Measurements from ENCODE around the gene PCK2.

PCK2 gene

GRCh38 chr14:24064856-24065255 lies 29.3 kb upstream of the PCK2 start:
- no peak for TF ChIP-seq CTCF (conservative IDR thresholded peaks at IDR 0.05; ENCODE audit: low read length)
- no peak for TF ChIP-seq EZH2phosphoT487 (IDR thresholded peaks at IDR 0.05; ENCODE audit: borderline replicate concordance)
- Histone ChIP-seq H3K36me3 (ENCODE audit: insufficient read depth, low read length) (no peaks in the 10 kb centered on the region), H3F3A (ENCODE audit: low read depth) (no peaks in the 10 kb centered on the region), H3K4me3 (ENCODE audit: low read length, poor library complexity, severe bottlenecking) (no peak overlapping the region), H3K4me2 (ENCODE audit: low read depth, low read length, poor library complexity, severe bottlenecking) (no peak overlapping the region), H3K27me3 (ENCODE audit: insufficient read depth, low read length, poor library complexity, severe bottlenecking) (no peaks in the 10 kb centered on the region), H3K9ac (ENCODE audit: low read depth, low read length, poor library complexity, severe bottlenecking) (no peak overlapping the region), H3K9me2 (replicated peaks; ENCODE audit: low read depth, low read length) (no peaks in the 10 kb centered on the region), H3K79me2 (ENCODE audit: insufficient read depth, low read length) (no peaks in the 10 kb centered on the region), H4K20me1 (ENCODE audit: insufficient read depth, low read length, poor library complexity, severe bottlenecking) (no peaks in the 10 kb centered on the region), H3K9me3 (ENCODE audit: insufficient read depth, low read depth, low read length) (no peaks in the 10 kb centered on the region), H2AFZ (ENCODE audit: low read length) (no peak overlapping the region), H3K4me1 (ENCODE audit: insufficient read depth, low read length, poor library complexity, severe bottlenecking) (no peaks in the 10 kb centered on the region)

GRCh38 chr14:24065408-24065807 lies 28.7 kb upstream of the PCK2 start:
- Histone ChIP-seq H3F3A (ENCODE audit: low read depth) (no peaks in the 10 kb centered on the region), H3K4me1 (ENCODE audit: insufficient read depth, low read length, poor library complexity, severe bottlenecking) (no peaks in the 10 kb centered on the region), H3K4me2 (ENCODE audit: low read depth, low read length, poor library complexity, severe bottlenecking) (no peak overlapping the region), H3K9me3 (ENCODE audit: insufficient read depth, low read depth, low read length) (no peaks in the 10 kb centered on the region), H3K9ac (ENCODE audit: low read depth, low read length, poor library complexity, severe bottlenecking) (no peak overlapping the region), H3K79me2 (ENCODE audit: insufficient read depth, low read length) (no peaks in the 10 kb centered on the region), H4K20me1 (ENCODE audit: insufficient read depth, low read length, poor library complexity, severe bottlenecking) (no peaks in the 10 kb centered on the region), H3K4me3 (ENCODE audit: low read length, poor library complexity, severe bottlenecking) (no peak overlapping the region), H3K9me2 (replicated peaks; ENCODE audit: low read depth, low read length) (no peaks in the 10 kb centered on the region), H2AFZ (ENCODE audit: low read length) (no peak overlapping the region), H3K27me3 (ENCODE audit: insufficient read depth, low read length, poor library complexity, severe bottlenecking) (no peaks in the 10 kb centered on the region), H3K36me3 (ENCODE audit: insufficient read depth, low read length) (no peaks in the 10 kb centered on the region)
- no peak for TF ChIP-seq EZH2phosphoT487 (IDR thresholded peaks at IDR 0.05; ENCODE audit: borderline replicate concordance)
- TF ChIP-seq CTCF (conservative IDR thresholded peaks at IDR 0.05; ENCODE audit: low read length) = no peak

DNA sequence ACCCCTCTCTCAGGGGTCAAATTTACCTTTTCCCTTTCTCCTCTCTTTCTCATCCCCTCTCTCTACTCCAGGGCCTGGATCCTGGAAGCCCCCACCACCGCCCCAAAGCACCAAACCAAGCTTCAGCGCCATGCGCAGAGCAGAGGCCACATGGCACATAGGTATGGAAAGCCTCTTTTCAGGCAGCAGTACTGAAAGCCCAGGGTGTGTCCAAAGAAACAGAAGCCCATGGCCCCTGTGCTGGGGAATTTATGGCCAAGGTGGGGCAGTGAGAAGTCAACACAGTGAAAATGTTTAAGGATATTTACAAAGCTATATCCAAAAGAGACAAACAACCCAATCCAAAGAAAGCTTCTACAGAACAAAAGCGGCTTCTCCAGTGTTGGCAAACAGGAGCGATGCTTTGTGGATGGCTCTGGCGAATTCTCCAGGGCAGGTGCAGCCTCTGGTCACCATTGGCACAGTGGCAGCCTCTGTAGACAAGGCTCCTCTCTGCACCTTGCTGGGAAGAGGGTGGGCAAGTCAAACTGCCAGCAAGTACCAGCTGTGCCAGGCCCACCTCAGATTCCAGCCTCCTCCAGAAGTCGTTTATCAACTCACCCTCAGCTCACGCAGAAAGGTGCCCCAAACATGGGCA lies 27.5 kb upstream of the PCK2 start:
- TF ChIP-seq EZH2phosphoT487 (IDR thresholded peaks at IDR 0.05; ENCODE audit: borderline replicate concordance) (no peak), CTCF (conservative IDR thresholded peaks at IDR 0.05; ENCODE audit: low read length) (no peak)
- H3K4me3 ChIP-seq (ENCODE audit: low read length, poor library complexity, severe bottlenecking) = no peak overlapping the region
- H3K4me1 ChIP-seq (ENCODE audit: insufficient read depth, low read length, poor library complexity, severe bottlenecking) = no peaks in the 10 kb centered on the region
- no peaks in the 10 kb centered on the region for H3K79me2 ChIP-seq (ENCODE audit: insufficient read depth, low read length)
- H2AFZ ChIP-seq (ENCODE audit: low read length) = no peak overlapping the region
- H3K9me3 ChIP-seq (ENCODE audit: insufficient read depth, low read depth, low read length) = no peaks in the 10 kb centered on the region
- no peaks in the 10 kb centered on the region for H4K20me1 ChIP-seq (ENCODE audit: insufficient read depth, low read length, poor library complexity, severe bottlenecking)
- H3K36me3 ChIP-seq (ENCODE audit: insufficient read depth, low read length) = no peaks in the 10 kb centered on the region
- H3K27me3 ChIP-seq (ENCODE audit: insufficient read depth, low read length, poor library complexity, severe bottlenecking) = no peaks in the 10 kb centered on the region
- H3F3A ChIP-seq (ENCODE audit: low read depth) = no peaks in the 10 kb centered on the region
- H3K9ac ChIP-seq (ENCODE audit: low read depth, low read length, poor library complexity, severe bottlenecking) = no peak overlapping the region
- H3K4me2 ChIP-seq (ENCODE audit: low read depth, low read length, poor library complexity, severe bottlenecking) = no peak overlapping the region
- no peaks in the 10 kb centered on the region for H3K9me2 ChIP-seq (replicated peaks; ENCODE audit: low read depth, low read length)

All from Loucy (cell line).